Keratinocyte (primary cell): Measurements from ENCODE around the gene NUP37. TPM values are rescaled to one million over a fixed set of nuclear protein-coding genes. Genes with fewer than 3 reads are reported as not detected.
"Not testable (repeated sequence)": the region's sequence is repeated elsewhere in the genome, so short reads cannot be mapped to it uniquely, and the experiment has no call there.

Source experiments
- DNase-seq: peaks from one replicate; pipeline ENCODE4 v3.0.0-alpha.2; 2011; ENCODE audit warnings: low read depth, missing footprints, low spot score
- FAIRE-seq: peaks from 2 replicates; lab custom pipeline; 2011; peaks lifted over from hg19 to GRCh38; lab: Jason Lieb, UNC
- H2AFZ ChIP-seq: 2 replicates; pipeline ENCODE4 v1.6.0; 2012; ENCODE audit warnings: low read length, control low read depth, inconsistent platforms; ENCODE audit not compliant: control insufficient read depth
- H3K27ac ChIP-seq: 2 replicates; pipeline ENCODE4 v1.5.1; 2011; ENCODE audit warnings: low read length; ENCODE audit not compliant: control insufficient read depth, insufficient read depth
- H3K27me3 ChIP-seq: 3 replicates; pipeline ENCODE4 v1.6.0; 2011; ENCODE audit warnings: low read length; ENCODE audit not compliant: control insufficient read depth, insufficient read depth; ENCODE audit errors: extremely low read depth
- H3K36me3 ChIP-seq, 2 experiments: 2 replicates in 1 of 2; 3 replicates in 1 of 2; pipeline ENCODE4 v1.5.1; 2011; ENCODE audit warnings: low read length in 2 of 2, mild to moderate bottlenecking in 1 of 2; ENCODE audit not compliant: control insufficient read depth in 2 of 2, insufficient read depth in 2 of 2; ENCODE audit errors: extremely low read depth in 1 of 2
- H3K4me1 ChIP-seq: 3 replicates; pipeline ENCODE4 v1.5.1; 2011; ENCODE audit warnings: low read length; ENCODE audit not compliant: control insufficient read depth, insufficient read depth; ENCODE audit errors: extremely low read depth
- H3K4me2 ChIP-seq: 3 replicates; pipeline ENCODE4 v1.6.0; 2011; ENCODE audit warnings: low read depth, low read length; ENCODE audit not compliant: control insufficient read depth, insufficient read depth; ENCODE audit errors: extremely low read depth
- H3K4me3 ChIP-seq, 3 experiments: fragments of 200-600 bp in 1 of 3; sonication (generic) in 1 of 3; 2 replicates in 2 of 3; 3 replicates in 1 of 3; pipeline ENCODE4 v1.5.1; 2011 to 2016; ENCODE audit warnings: low read length in 3 of 3, mild to moderate bottlenecking in 3 of 3, control low read depth in 2 of 3, inconsistent platforms in 1 of 3, low read depth in 1 of 3, mixed read lengths in 1 of 3, mixed run types in 1 of 3, moderate library complexity in 1 of 3; ENCODE audit not compliant: control insufficient read depth in 2 of 3, insufficient read depth in 2 of 3; ENCODE audit errors: extremely low read depth in 1 of 3
- H3K79me2 ChIP-seq: 2 replicates; pipeline ENCODE4 v1.6.0; 2012; ENCODE audit warnings: low read length; ENCODE audit not compliant: control insufficient read depth, insufficient read depth
- H3K9ac ChIP-seq: 3 replicates; pipeline ENCODE4 v1.6.0; 2011; ENCODE audit warnings: low read length; ENCODE audit not compliant: control insufficient read depth, insufficient read depth; ENCODE audit errors: extremely low read depth
- H3K9me1 ChIP-seq: 3 replicates; pipeline ENCODE4 v1.6.0; 2011; ENCODE audit warnings: low read length; ENCODE audit not compliant: control insufficient read depth, insufficient read depth; ENCODE audit errors: extremely low read depth
- H3K9me3 ChIP-seq: 2 replicates; pipeline ENCODE4 v1.5.1; 2012; ENCODE audit warnings: low read depth, low read length; ENCODE audit not compliant: control insufficient read depth
- H4K20me1 ChIP-seq: 3 replicates; pipeline ENCODE4 v1.6.0; 2011; ENCODE audit warnings: low read length; ENCODE audit not compliant: control insufficient read depth, insufficient read depth; ENCODE audit errors: extremely low read depth
- EZH2 ChIP-seq: IDR thresholded peaks from one replicate; pipeline ENCODE4 v1.6.1; 2012; ENCODE audit warnings: inconsistent platforms, mild to moderate bottlenecking, low read length, moderate library complexity
- dilution Hi-C: fragments of 300-500 bp; cut with MboI; formaldehyde crosslinking; loops from one replicate; pipeline ENCODE4 v1.7.0; 2020; ENCODE audit warnings: low sequenced_read_pairs; ENCODE audit not compliant: extremely low pct_ligation_motif_present
- polyA plus RNA-seq, 5 experiments: library from polyadenylated mRNA; depleted of rRNA in 3 of 5; stranded (reverse) in 3 of 5; stranded (forward) in 1 of 5; unstranded in 1 of 5; fragments of >200 nt; gene quantifications; 1 replicate in 1 of 5; 2 replicates in 3 of 5; 3 replicates in 1 of 5; pipeline versions ENCODE4 v1.2.1 to v1.2.3, GENCODE V29; 2011 to 2012; ENCODE audit warnings: missing spikeins in 2 of 5, low read depth in 1 of 5, low replicate concordance in 1 of 5
- TF ChIP-seq, protein P1 (sequence below), 3 experiments: IDR thresholded peaks in 1 of 3; conservative IDR thresholded peaks in 1 of 3; optimal IDR thresholded peaks in 1 of 3; 2 replicates in 2 of 3; 3 replicates in 1 of 3; pipeline versions ENCODE3 to v1.5.1; 2011; ENCODE audit warnings: low read length in 3 of 3, mild to moderate bottlenecking in 3 of 3, moderate library complexity in 2 of 3, control low read depth in 1 of 3, inconsistent platforms in 1 of 3; ENCODE audit not compliant: insufficient read depth in 2 of 3; ENCODE audit errors: extremely low read depth in 1 of 3

Gene NUP37
- polyA plus RNA-seq, 1 donor (not counting 4 experiments of a cell fraction or from before 2014, with no cell fraction given) = 89.8 TPM

DNA sequence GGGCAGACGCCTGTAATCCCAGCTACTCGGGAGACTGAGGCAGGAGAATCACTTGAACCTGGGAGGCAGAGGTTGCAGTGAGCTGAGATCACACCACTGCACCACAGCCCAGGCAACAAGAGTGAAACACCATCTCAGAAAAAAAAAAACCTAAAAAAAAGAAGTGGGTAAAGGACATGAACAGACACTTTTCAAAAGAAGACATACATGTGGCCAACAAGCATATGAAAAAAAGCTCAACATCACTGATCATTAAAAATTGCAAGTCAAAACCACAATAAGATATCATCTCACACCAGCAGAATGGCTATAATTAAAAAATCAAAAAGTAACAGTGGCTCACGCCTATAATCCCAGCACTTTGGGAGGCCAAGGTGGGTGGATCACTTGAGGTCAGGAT lies 10.8 kb upstream of the NUP37 start:
- FAIRE-seq, H4K20me1 ChIP-seq, H3K36me3 ChIP-seq, H3K4me2 ChIP-seq, H3K4me1 ChIP-seq, H3K4me3 ChIP-seq, H3K9ac ChIP-seq, dilution Hi-C loops, H3K79me2 ChIP-seq, H2AFZ ChIP-seq, H3K27me3 ChIP-seq, DNase-seq, H3K27ac ChIP-seq, H3K9me3 ChIP-seq, H3K9me1 ChIP-seq: not testable (repeated sequence)

DNA sequence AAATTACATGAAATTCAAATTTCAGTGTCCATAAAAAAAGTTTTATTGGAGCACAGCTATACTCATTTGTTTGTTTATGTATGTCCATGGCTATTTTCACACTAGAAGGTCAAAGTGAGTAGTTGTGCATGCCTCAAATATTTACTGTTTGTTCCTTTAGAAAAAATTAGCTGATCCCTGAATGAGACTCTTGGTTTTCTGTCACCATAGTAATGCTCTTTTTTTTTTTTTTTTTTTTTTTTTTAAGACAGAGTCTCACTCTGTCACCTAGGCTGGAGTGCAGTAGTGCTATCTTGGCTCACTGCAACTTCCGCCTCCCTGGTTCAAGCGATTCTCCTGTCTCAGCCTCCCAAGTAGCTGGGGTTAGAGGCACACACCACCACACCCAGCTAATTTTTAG lies 1.4 kb upstream of the NUP37 start:
- H3K36me3 ChIP-seq, FAIRE-seq, H3K27me3 ChIP-seq, H4K20me1 ChIP-seq, dilution Hi-C loops, DNase-seq, H3K9me3 ChIP-seq, H3K9me1 ChIP-seq: not testable (repeated sequence)
- H3K79me2 ChIP-seq = peaks cover 30% of the 10 kb centered on the region
- peaks cover 18% of the 10 kb centered on the region for H3K4me1 ChIP-seq
- peak overlapping the region; percentile 92 to 99 (median 94) for H3K4me3 ChIP-seq
- H3K4me2 ChIP-seq = peak overlapping the region; percentile 92
- H2AFZ ChIP-seq = peak overlapping the region; percentile 98
- peak overlapping the region; percentile 83 for H3K27ac ChIP-seq
- peak overlapping the region; percentile 98 for H3K9ac ChIP-seq

DNA sequence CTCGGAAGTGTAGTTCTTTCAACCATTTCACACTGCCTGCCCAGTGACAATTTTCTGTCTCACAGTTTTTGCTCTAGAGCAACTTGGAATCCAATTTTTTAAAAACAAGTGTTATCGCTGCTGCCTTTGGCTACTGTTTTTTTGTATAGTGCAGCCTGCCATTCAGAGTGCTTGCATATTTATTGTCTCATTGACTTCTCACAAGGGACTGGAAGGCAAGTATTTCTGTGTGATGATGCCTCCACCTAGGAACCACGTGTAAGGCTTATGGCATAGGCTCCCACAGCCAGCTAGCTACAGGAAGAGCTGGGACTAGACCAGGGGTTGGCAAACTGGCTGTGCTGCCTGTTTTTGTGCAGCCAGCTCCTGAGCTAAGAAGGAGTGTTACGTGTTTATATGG lies 972 bp upstream of the NUP37 start:
- Histone ChIP-seq H3K4me2 (peak overlapping the region; percentile 92), H3K4me3 (peak overlapping the region; percentile 92 to 99 (median 94)), H2AFZ (peak overlapping the region; percentile 98), H4K20me1 (no peaks in the 10 kb centered on the region), H3K36me3 (peaks cover 0 to 4% of the 10 kb centered on the region in 2 experiments), H3K9me3 (no peaks in the 10 kb centered on the region), H3K27ac (peak overlapping the region; percentile 83), H3K9me1 (no peaks in the 10 kb centered on the region), H3K27me3 (no peaks in the 10 kb centered on the region), H3K4me1 (peaks cover 18% of the 10 kb centered on the region), H3K79me2 (peaks cover 30% of the 10 kb centered on the region), H3K9ac (peak overlapping the region; percentile 98)
- FAIRE-seq (peak; percentile 51), DNase-seq (no peak)
- dilution Hi-C loops = no loop called here
- no peak for TF ChIP-seq EZH2
- TF ChIP-seq, protein P1, sequence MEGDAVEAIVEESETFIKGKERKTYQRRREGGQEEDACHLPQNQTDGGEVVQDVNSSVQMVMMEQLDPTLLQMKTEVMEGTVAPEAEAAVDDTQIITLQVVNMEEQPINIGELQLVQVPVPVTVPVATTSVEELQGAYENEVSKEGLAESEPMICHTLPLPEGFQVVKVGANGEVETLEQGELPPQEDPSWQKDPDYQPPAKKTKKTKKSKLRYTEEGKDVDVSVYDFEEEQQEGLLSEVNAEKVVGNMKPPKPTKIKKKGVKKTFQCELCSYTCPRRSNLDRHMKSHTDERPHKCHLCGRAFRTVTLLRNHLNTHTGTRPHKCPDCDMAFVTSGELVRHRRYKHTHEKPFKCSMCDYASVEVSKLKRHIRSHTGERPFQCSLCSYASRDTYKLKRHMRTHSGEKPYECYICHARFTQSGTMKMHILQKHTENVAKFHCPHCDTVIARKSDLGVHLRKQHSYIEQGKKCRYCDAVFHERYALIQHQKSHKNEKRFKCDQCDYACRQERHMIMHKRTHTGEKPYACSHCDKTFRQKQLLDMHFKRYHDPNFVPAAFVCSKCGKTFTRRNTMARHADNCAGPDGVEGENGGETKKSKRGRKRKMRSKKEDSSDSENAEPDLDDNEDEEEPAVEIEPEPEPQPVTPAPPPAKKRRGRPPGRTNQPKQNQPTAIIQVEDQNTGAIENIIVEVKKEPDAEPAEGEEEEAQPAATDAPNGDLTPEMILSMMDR (optimal IDR thresholded peaks at IDR 0.05 in 1 of 3, IDR thresholded peaks at IDR 0.05 in 1 of 3, conservative IDR thresholded peaks at IDR 0.05 in 1 of 3; ENCODE audit: extremely low read depth in 1 of 3, insufficient read depth in 2 of 3, low read length in 3 of 3) = no peak
